Keratinocyte (primary cell): ENCODE data around the gene ZNF407. TPM values are rescaled to one million over a fixed set of nuclear protein-coding genes. Genes with fewer than 3 reads are reported as not detected.

ENCODE experiments used
- DNase-seq: peaks from one replicate; pipeline ENCODE4 v3.0.0-alpha.2; 2011; ENCODE audit warnings: low read depth, missing footprints, low spot score
- FAIRE-seq: peaks from 2 replicates; lab custom pipeline; 2011; peaks lifted over from hg19 to GRCh38; lab: Jason Lieb, UNC
- H2AFZ ChIP-seq: 2 replicates; pipeline ENCODE4 v1.6.0; 2012; ENCODE audit warnings: low read length, control low read depth, inconsistent platforms; ENCODE audit not compliant: control insufficient read depth
- H3K27ac ChIP-seq: 2 replicates; pipeline ENCODE4 v1.5.1; 2011; ENCODE audit warnings: low read length; ENCODE audit not compliant: control insufficient read depth, insufficient read depth
- H3K27me3 ChIP-seq: 3 replicates; pipeline ENCODE4 v1.6.0; 2011; ENCODE audit warnings: low read length; ENCODE audit not compliant: control insufficient read depth, insufficient read depth; ENCODE audit errors: extremely low read depth
- H3K36me3 ChIP-seq, 2 experiments: 2 replicates in 1 of 2; 3 replicates in 1 of 2; pipeline ENCODE4 v1.5.1; 2011; ENCODE audit warnings: low read length in 2 of 2, mild to moderate bottlenecking in 1 of 2; ENCODE audit not compliant: control insufficient read depth in 2 of 2, insufficient read depth in 2 of 2; ENCODE audit errors: extremely low read depth in 1 of 2
- H3K4me1 ChIP-seq: 3 replicates; pipeline ENCODE4 v1.5.1; 2011; ENCODE audit warnings: low read length; ENCODE audit not compliant: control insufficient read depth, insufficient read depth; ENCODE audit errors: extremely low read depth
- H3K4me2 ChIP-seq: 3 replicates; pipeline ENCODE4 v1.6.0; 2011; ENCODE audit warnings: low read depth, low read length; ENCODE audit not compliant: control insufficient read depth, insufficient read depth; ENCODE audit errors: extremely low read depth
- H3K4me3 ChIP-seq, 3 experiments: fragments of 200-600 bp in 1 of 3; sonication (generic) in 1 of 3; 2 replicates in 2 of 3; 3 replicates in 1 of 3; pipeline ENCODE4 v1.5.1; 2011 to 2016; ENCODE audit warnings: low read length in 3 of 3, mild to moderate bottlenecking in 3 of 3, control low read depth in 2 of 3, inconsistent platforms in 1 of 3, low read depth in 1 of 3, mixed read lengths in 1 of 3, mixed run types in 1 of 3, moderate library complexity in 1 of 3; ENCODE audit not compliant: control insufficient read depth in 2 of 3, insufficient read depth in 2 of 3; ENCODE audit errors: extremely low read depth in 1 of 3
- H3K79me2 ChIP-seq: 2 replicates; pipeline ENCODE4 v1.6.0; 2012; ENCODE audit warnings: low read length; ENCODE audit not compliant: control insufficient read depth, insufficient read depth
- H3K9ac ChIP-seq: 3 replicates; pipeline ENCODE4 v1.6.0; 2011; ENCODE audit warnings: low read length; ENCODE audit not compliant: control insufficient read depth, insufficient read depth; ENCODE audit errors: extremely low read depth
- H3K9me1 ChIP-seq: 3 replicates; pipeline ENCODE4 v1.6.0; 2011; ENCODE audit warnings: low read length; ENCODE audit not compliant: control insufficient read depth, insufficient read depth; ENCODE audit errors: extremely low read depth
- H3K9me3 ChIP-seq: 2 replicates; pipeline ENCODE4 v1.5.1; 2012; ENCODE audit warnings: low read depth, low read length; ENCODE audit not compliant: control insufficient read depth
- H4K20me1 ChIP-seq: 3 replicates; pipeline ENCODE4 v1.6.0; 2011; ENCODE audit warnings: low read length; ENCODE audit not compliant: control insufficient read depth, insufficient read depth; ENCODE audit errors: extremely low read depth
- CTCF ChIP-seq, 3 experiments: IDR thresholded peaks in 1 of 3; conservative IDR thresholded peaks in 1 of 3; optimal IDR thresholded peaks in 1 of 3; 2 replicates in 2 of 3; 3 replicates in 1 of 3; pipeline versions ENCODE3 to v1.5.1; 2011; ENCODE audit warnings: low read length in 3 of 3, mild to moderate bottlenecking in 3 of 3, moderate library complexity in 2 of 3, control low read depth in 1 of 3, inconsistent platforms in 1 of 3; ENCODE audit not compliant: insufficient read depth in 2 of 3; ENCODE audit errors: extremely low read depth in 1 of 3
- EZH2 ChIP-seq: IDR thresholded peaks from one replicate; pipeline ENCODE4 v1.6.1; 2012; ENCODE audit warnings: inconsistent platforms, mild to moderate bottlenecking, low read length, moderate library complexity
- dilution Hi-C: fragments of 300-500 bp; cut with MboI; formaldehyde crosslinking; loops from one replicate; pipeline ENCODE4 v1.7.0; 2020; ENCODE audit warnings: low sequenced_read_pairs; ENCODE audit not compliant: extremely low pct_ligation_motif_present
- polyA plus RNA-seq, 5 experiments: library from polyadenylated mRNA; depleted of rRNA in 3 of 5; stranded (reverse) in 3 of 5; stranded (forward) in 1 of 5; unstranded in 1 of 5; fragments of >200 nt; gene quantifications; 1 replicate in 1 of 5; 2 replicates in 3 of 5; 3 replicates in 1 of 5; pipeline versions ENCODE4 v1.2.1 to v1.2.3, GENCODE V29; 2011 to 2012; ENCODE audit warnings: missing spikeins in 2 of 5, low read depth in 1 of 5, low replicate concordance in 1 of 5

ZNF407 gene
- polyA plus RNA-seq, 1 donor (not counting 4 experiments of a cell fraction or from before 2014, with no cell fraction given), result 3.8 TPM

DNA sequence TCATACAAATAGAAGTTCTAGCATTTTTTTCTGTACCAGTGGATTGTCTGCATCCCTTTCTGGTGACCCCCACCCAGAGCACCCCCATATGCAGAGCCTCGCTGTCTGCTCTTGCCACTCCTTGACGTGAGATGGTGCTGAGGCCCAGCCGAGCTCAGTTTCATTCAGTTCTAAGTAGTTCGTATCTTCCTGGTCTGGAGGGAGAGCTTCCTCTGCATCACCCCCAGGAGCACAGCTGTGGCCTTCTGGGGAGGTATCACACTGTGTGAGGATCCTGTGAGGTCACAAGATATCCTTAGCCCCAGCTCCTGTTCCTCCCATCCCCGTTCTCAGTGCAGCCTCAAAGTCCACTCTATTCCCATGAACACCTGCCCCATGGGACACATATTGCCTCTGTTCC, 478.6 kb downstream of the ZNF407 start:
- Histone ChIP-seq H3K4me1 (peaks cover 7% of the 10 kb centered on the region), H3K36me3 (no peaks in the 10 kb centered on the region), H3K79me2 (no peaks in the 10 kb centered on the region), H3K9me1 (no peaks in the 10 kb centered on the region), H3K4me3 (no peak overlapping the region), H3K4me2 (no peak overlapping the region), H3K27me3 (no peaks in the 10 kb centered on the region), H3K9me3 (no peaks in the 10 kb centered on the region), H4K20me1 (no peaks in the 10 kb centered on the region), H3K27ac (no peak overlapping the region), H3K9ac (no peak overlapping the region), H2AFZ (no peak overlapping the region)
- no peak for FAIRE-seq
- TF ChIP-seq CTCF (optimal IDR thresholded peaks at IDR 0.05 in 1 of 3, IDR thresholded peaks at IDR 0.05 in 1 of 3, conservative IDR thresholded peaks at IDR 0.05 in 1 of 3; ENCODE audit: extremely low read depth in 1 of 3, insufficient read depth in 2 of 3, low read length in 3 of 3) (no peak), EZH2 (no peak)
- dilution Hi-C loops, result no loop called here
- no peak for DNase-seq

DNA sequence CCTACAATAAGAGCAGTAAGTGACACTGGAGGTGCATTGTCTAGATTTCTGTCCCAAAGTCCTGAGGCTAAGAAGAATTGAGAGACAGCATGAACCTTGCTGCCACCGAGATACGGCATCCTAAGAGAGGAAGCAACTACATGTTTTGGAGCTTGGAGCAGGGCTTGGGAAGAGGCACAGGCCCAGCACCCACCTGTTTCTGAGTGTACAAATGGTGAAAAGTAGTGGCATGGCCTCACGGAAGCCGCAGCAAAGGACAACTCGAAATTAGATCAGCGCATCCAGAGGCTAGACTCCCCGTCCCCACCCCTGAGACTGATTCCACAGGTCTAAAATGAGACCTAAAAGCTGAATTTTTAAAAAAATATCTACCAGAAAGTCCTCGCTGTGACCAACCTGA, 483.8 kb downstream of the ZNF407 start:
- dilution Hi-C loops, result no loop called here
- Histone ChIP-seq H3K27ac (no peak overlapping the region), H3K4me2 (no peak overlapping the region), H3K4me1 (no peaks in the 10 kb centered on the region), H3K9ac (no peak overlapping the region), H3K4me3 (no peak overlapping the region), H3K9me3 (peaks cover 6% of the 10 kb centered on the region), H2AFZ (no peak overlapping the region), H3K9me1 (no peaks in the 10 kb centered on the region), H4K20me1 (no peaks in the 10 kb centered on the region), H3K27me3 (no peaks in the 10 kb centered on the region), H3K79me2 (no peaks in the 10 kb centered on the region), H3K36me3 (no peaks in the 10 kb centered on the region)
- FAIRE-seq, result no peak
- TF ChIP-seq EZH2, result no peak
- no peak for TF ChIP-seq CTCF (optimal IDR thresholded peaks at IDR 0.05 in 1 of 3, IDR thresholded peaks at IDR 0.05 in 1 of 3, conservative IDR thresholded peaks at IDR 0.05 in 1 of 3; ENCODE audit: extremely low read depth in 1 of 3, insufficient read depth in 2 of 3, low read length in 3 of 3)
- no peak for DNase-seq
